Raji (cell line): ENCODE data around the gene VCAM1.

Source experiments
- POLR2A ChIP-seq: IDR thresholded peaks from 2 replicates; pipeline ENCODE4 v1.6.1; 2011; ENCODE audit warnings: low read depth, low read length, control low read depth; ENCODE audit not compliant: insufficient read depth

The VCAM1 gene

DNA sequence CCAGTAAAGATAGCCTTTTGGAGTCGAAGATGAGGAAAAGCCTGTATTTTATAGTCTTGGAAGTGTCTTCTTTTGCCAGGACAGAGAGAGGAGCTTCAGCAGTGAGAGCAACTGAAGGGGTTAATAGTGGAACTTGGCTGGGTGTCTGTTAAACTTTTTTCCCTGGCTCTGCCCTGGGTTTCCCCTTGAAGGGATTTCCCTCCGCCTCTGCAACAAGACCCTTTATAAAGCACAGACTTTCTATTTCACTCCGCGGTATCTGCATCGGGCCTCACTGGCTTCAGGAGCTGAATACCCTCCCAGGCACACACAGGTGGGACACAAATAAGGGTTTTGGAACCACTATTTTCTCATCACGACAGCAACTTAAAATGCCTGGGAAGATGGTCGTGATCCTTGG, at the start of gene VCAM1:
TSS of gene VCAM1 (plus strand) at position 253 of the 400 bp plus-strand sequence. CDS start at position 372, 119 bp downstream.
- TF ChIP-seq POLR2A, result no peak

GRCh38 chr1:100670083-100670482, 49.5 kb upstream of the VCAM1 start:
- TF ChIP-seq POLR2A, result no peak

GRCh38 chr1:100671601-100672000, 47.9 kb upstream of the VCAM1 start:
- TF ChIP-seq POLR2A, result no peak

DNA sequence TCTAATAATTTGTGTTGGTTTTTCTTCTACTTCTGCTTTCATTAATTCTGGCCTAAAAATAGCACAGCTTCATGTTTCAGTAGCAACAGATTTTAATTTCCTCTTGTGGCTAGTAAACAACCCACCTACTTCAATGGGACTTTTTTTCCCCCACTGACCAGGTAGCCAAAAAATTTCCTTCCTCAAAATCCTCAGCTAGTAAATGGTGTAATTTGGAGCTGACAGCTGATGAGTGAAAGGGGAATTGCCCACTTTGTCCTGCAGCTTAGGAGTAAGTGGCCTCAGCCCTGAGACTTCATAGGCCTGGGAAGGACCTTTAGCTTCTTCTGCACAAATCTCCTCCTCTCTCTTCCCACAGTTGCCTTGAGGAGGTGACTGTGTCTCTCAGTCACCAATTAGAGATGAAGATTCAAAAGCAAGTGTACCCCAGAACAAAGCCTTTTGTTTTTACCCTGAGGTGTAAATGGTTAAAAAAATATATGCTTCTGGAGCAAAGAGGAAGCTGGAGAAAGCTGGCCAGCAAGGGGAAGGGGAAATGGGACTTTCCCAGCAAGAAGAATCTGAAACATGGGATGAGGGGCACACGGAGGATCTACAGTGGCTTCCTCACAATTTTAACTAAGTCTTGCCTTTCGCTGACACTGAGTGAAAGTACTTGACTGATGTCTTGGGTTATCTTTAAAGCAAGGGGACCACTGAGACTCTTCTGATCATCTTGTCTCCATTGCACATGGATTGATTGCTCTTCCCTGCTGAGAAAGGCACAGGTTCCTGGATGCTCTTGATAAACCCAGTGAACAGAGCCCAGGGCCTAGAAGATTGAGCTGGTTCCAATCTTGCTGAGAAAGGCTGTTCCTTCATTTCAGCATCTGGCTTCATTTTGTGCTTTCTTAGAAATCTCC, 35.8 kb upstream of the VCAM1 start:
- no peak for TF ChIP-seq POLR2A

DNA sequence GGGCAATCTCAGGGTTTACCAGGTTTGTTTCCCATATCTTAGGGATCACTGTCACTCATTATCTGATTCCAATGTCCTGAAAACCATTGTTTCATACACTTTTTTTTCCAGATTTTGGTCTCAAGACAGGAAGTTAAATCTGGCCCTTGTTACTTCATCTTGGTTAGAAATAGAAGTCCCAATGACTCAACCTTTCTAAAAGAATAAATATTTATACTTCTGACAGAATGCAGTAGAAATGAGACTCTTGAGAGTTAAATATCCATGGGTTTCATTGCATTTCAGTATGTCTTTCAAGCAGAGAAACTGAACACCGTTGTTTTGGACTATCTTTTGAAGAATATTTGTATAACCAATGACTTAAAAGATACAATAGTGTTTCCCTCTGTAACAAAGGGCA, 19.8 kb upstream of the VCAM1 start:
- no peak for TF ChIP-seq POLR2A

GRCh38 chr1:100700586-100700985, 19.0 kb upstream of the VCAM1 start:
- no peak for TF ChIP-seq POLR2A

DNA sequence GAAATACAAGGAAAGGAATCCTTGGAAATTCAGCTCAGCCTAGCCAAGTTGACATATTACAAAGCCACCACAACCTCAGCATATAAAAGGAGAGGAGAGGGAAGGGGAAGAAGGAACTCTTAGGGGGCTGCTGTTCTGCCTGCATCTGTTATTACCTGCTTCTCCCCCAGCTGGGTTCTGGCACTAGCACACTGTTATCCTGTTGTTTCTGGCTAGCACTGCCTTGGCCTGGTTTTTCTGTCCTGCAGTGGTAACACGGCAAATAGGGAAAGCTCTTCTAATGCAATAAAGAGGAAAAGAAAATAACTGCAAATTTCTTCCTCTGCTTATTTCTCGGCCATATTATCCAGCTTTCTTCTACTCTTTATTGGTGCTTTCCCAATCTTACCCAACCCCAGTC, 16.5 kb upstream of the VCAM1 start:
- TF ChIP-seq POLR2A, result no peak

DNA sequence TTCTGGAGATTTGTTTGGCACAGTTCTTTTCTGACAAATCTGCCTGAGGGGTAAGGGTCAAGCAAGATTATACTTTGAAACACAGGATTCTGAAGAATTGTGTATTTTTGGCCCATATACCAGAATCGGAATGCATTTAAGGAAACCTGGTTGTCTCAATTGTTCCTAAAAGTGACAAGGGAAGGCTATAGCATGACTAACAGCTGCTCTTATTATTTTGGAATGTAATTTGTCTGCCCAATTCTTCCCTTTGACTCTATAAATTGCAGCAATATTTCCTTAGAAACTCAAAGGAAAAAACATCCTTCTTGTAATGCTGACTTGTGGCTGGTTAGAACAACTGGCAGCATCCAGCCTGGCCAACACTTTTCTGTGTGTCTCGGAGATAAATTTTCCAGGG, 15.8 kb upstream of the VCAM1 start:
- no peak for TF ChIP-seq POLR2A

- TF ChIP-seq POLR2A, result no peak
Observed at GRCh38 chr1:100704473-100704872, 15.1 kb upstream of the VCAM1 start.

DNA sequence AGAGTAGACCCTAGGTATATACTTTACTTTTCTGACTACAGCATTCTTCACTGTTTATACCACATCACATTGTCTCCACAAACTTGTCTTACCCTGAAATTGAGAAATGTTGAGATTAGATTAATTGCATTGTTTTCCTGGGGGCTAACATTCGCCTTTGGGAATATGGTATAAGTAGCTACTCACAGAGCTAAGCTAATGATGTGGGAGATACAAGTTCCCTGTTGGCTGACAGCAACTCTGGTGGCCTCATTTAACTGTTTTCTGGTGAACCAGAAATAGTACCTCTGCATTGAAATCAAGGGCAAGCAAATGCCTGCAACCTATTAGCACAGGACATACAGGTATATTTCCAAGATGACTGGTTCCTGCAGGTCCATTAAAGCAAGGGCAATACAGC, 13.2 kb upstream of the VCAM1 start:
- TF ChIP-seq POLR2A, result no peak

DNA sequence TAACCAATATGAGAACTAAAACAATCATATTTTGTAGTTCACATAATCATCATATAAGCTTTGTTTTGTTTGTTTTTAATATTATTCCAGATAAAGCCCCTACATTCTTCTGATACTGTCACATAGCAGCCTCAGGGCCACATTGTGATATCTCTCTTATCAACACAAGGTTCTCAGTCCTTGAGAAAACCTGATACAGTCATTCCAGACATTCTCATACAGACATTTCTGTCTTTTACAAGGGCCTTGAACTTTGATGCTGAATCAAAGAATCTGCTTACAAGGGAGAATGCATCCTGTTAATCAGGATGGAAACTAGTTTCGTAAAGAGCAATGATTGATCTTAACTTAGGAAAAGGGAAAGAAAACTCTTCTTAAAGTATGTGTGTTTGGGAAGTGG, 12.7 kb upstream of the VCAM1 start:
- no peak for TF ChIP-seq POLR2A

- TF ChIP-seq POLR2A, result no peak
Observed at GRCh38 chr1:100708476-100709062, 11.0 kb upstream of the VCAM1 start.

DNA sequence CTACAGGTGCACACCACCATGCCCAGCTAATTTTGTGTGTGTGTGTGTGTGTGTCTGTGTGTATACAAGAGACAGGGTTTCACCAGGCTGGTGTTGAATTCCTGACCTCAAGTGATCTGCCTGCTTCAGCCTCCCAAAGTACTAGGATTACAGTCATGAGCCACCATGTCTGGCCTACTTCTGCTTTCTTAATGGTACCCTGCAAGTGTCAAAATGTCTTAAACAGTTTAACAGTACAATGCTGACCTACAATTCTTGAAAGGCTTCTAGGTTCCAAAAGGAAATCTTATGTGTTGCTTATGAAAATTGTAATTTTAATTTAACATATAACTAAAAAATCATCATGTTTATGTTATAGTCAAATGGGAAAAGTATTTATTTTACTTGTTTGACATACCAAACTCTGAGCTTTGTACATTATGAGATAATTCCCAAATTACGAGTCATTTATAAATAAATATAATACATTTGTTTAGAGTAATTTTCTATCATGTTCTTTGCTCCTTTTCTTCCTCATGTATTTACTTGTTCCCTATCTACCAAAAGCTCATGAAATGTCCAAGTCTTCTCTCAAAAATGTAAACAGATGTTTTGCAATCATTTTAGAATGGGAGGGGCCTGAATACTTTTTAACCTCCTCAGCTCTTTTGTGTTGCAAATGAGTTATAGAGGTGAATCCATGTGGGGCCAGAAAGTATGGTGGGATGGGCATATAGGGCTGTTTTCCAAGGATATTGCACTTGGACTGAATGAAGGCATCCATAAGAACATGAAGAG, 8.4 kb upstream of the VCAM1 start:
- TF ChIP-seq POLR2A, result no peak

DNA sequence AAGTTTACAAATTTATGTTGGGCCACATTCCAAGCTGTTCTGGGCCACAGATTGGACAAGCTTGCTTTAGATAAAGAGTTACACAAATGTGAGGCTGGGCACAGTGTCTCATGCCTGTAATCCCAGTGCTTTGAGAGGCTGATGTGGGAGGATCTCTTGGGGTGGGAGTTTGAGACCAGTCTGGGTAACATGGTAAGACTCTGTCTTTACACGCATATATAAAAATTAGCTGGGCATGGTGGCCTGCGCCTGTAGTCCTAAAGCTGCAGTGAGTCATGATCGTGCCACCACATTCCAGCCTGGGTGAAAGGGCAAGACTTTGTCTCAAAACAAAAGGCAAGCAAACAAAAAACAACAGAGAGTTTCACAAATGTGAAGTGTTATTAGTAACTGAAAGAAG, 5.9 kb upstream of the VCAM1 start:
- TF ChIP-seq POLR2A, result no peak

DNA sequence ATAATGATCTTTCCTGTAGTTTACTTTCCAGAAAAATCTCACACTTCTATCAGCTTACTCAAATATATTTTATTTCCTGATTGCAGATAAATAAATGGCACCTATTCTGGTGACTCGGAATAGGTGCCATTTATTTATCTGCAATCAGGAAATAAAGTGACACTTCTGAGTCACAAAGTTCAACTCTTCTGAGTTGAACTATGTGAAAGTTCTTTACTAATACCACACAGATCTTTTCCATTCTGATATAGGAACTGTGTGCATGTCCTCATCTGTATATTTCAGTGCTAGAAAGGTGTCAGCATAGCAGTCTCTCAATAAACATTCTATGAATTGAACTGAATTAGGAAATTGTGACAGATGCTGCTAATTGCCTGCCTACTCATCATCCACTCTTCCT, 4.9 kb upstream of the VCAM1 start:
- TF ChIP-seq POLR2A, result no peak

- no peak for TF ChIP-seq POLR2A
Observed at GRCh38 chr1:100717218-100717617, 2.3 kb upstream of the VCAM1 start.
